MM.1S (cell line): ENCODE data around the gene AP3B1.

Experiments
- DNase-seq: peaks from one replicate; pipeline ENCODE4 v3.0.0-alpha.2; 2015
- H2AFZ ChIP-seq: fragments of 300-600 bp; sonication (generic); 2 replicates; pipeline ENCODE4 v1.6.0; 2016; ENCODE audit warnings: antibody characterized with exemption, low read length
- H3F3A ChIP-seq: fragments of 300-600 bp; sonication (generic); 2 replicates; pipeline ENCODE4 v1.6.1; 2016; ENCODE audit warnings: mild to moderate bottlenecking, antibody characterized with exemption, low read length, moderate library complexity, mixed read lengths; ENCODE audit not compliant: insufficient read depth
- H3K27ac ChIP-seq: fragments of 300-600 bp; sonication (generic); 2 replicates; pipeline ENCODE4 v1.5.1; 2016; ENCODE audit warnings: mild to moderate bottlenecking, low read length
- H3K27me3 ChIP-seq: fragments of 300-600 bp; sonication (generic); replicated peaks from 2 replicates; pipeline ENCODE4 v1.6.0; 2016; ENCODE audit warnings: low read length; ENCODE audit not compliant: insufficient read depth
- H3K36me3 ChIP-seq: fragments of 300-600 bp; sonication (generic); replicated peaks from 2 replicates; pipeline ENCODE4 v1.6.1; 2016; ENCODE audit warnings: mild to moderate bottlenecking, low read length, mixed read lengths; ENCODE audit not compliant: insufficient read depth
- H3K4me1 ChIP-seq: fragments of 300-600 bp; sonication (generic); 2 replicates; pipeline ENCODE4 v1.6.1; 2016; ENCODE audit warnings: low read length, mixed read lengths
- H3K4me2 ChIP-seq: fragments of 300-600 bp; sonication (generic); 2 replicates; pipeline ENCODE4 v1.6.0; 2016; ENCODE audit warnings: low read depth, low read length
- H3K4me3 ChIP-seq: fragments of 300-600 bp; sonication (generic); 2 replicates; pipeline ENCODE4 v1.5.1; 2016; ENCODE audit warnings: low read length, mixed read lengths
- H3K79me2 ChIP-seq: fragments of 300-600 bp; sonication (generic); 2 replicates; pipeline ENCODE4 v1.6.1; 2016; ENCODE audit warnings: mixed run types, low read length, mixed read lengths
- H3K9ac ChIP-seq: fragments of 300-600 bp; sonication (generic); 2 replicates; pipeline ENCODE4 v1.6.1; 2016; ENCODE audit warnings: low read length, mixed read lengths
- H3K9me2 ChIP-seq: fragments of 300-600 bp; sonication (generic); replicated peaks from 2 replicates; pipeline ENCODE4 v1.6.1; 2016; ENCODE audit warnings: mild to moderate bottlenecking, low read length, mixed read lengths; ENCODE audit not compliant: insufficient read depth
- H3K9me3 ChIP-seq: fragments of 300-600 bp; sonication (generic); replicated peaks from 2 replicates; pipeline ENCODE4 v1.6.1; 2016; ENCODE audit warnings: mild to moderate bottlenecking, low read length, mixed read lengths; ENCODE audit not compliant: insufficient read depth
- H4K20me1 ChIP-seq: fragments of 300-600 bp; sonication (generic); 2 replicates; pipeline ENCODE4 v1.6.1; 2016; ENCODE audit warnings: mild to moderate bottlenecking, low read length, moderate library complexity, mixed read lengths; ENCODE audit not compliant: insufficient read depth
- CTCF ChIP-seq: fragments of 300-600 bp; sonication (generic); IDR thresholded peaks from 2 replicates; pipeline ENCODE4 v1.5.1; 2016; ENCODE audit warnings: antibody characterized with exemption, low read length, mixed read lengths
- EZH2 ChIP-seq: fragments of 300-600 bp; sonication (generic); optimal IDR thresholded peaks from 2 replicates; pipeline ENCODE3; 2017; ENCODE audit warnings: low read depth, mild to moderate bottlenecking, antibody characterized with exemption, low read length, mixed read lengths
- EZH2phosphoT487 ChIP-seq: fragments of 300-600 bp; sonication (generic); IDR thresholded peaks from 2 replicates; pipeline ENCODE4 v1.6.1; 2018; ENCODE audit warnings: antibody characterized with exemption, low read length

Gene AP3B1

GRCh38 chr5:77983482-77984199 lies 310.9 kb downstream of the AP3B1 start:
- Histone ChIP-seq H2AFZ (no peak overlapping the region), H3K27me3 (no peaks in the 10 kb centered on the region), H3K27ac (no peak overlapping the region), H3K9me3 (no peaks in the 10 kb centered on the region), H3K4me2 (no peak overlapping the region), H4K20me1 (no peaks in the 10 kb centered on the region), H3K79me2 (no peaks in the 10 kb centered on the region), H3K4me3 (no peak overlapping the region), H3K4me1 (no peaks in the 10 kb centered on the region), H3K9me2 (no peaks in the 10 kb centered on the region), H3K36me3 (no peaks in the 10 kb centered on the region), H3K9ac (no peak overlapping the region), H3F3A (no peaks in the 10 kb centered on the region)
- TF ChIP-seq CTCF = no peak
- DNase-seq = no peak

- DNase-seq = no peak
- Histone ChIP-seq H3F3A (no peaks in the 10 kb centered on the region), H3K9ac (no peak overlapping the region), H3K9me2 (no peaks in the 10 kb centered on the region), H3K9me3 (no peaks in the 10 kb centered on the region), H4K20me1 (no peaks in the 10 kb centered on the region), H3K4me3 (no peak overlapping the region), H3K4me1 (no peaks in the 10 kb centered on the region), H3K27me3 (no peaks in the 10 kb centered on the region), H3K36me3 (no peaks in the 10 kb centered on the region), H3K4me2 (no peak overlapping the region), H3K79me2 (no peaks in the 10 kb centered on the region), H3K27ac (no peak overlapping the region), H2AFZ (no peak overlapping the region)
- TF ChIP-seq EZH2phosphoT487 = no peak
- no peak for TF ChIP-seq CTCF
- no peak for TF ChIP-seq EZH2
Measured at GRCh38 chr5:77981820-77982219, 312.7 kb downstream of the AP3B1 start.

GRCh38 chr5:77974576-77974975 lies 319.9 kb downstream of the AP3B1 start:
- TF ChIP-seq EZH2phosphoT487 (no peak), CTCF (no peak), EZH2 (no peak)
- no peaks in the 10 kb centered on the region for H3K9me2 ChIP-seq
- H3K4me3 ChIP-seq = no peak overlapping the region
- H3K4me1 ChIP-seq = no peaks in the 10 kb centered on the region
- no peak for DNase-seq
- H2AFZ ChIP-seq = no peak overlapping the region
- H3K9me3 ChIP-seq = no peaks in the 10 kb centered on the region
- H3K27me3 ChIP-seq = no peaks in the 10 kb centered on the region
- H3F3A ChIP-seq = no peaks in the 10 kb centered on the region
- no peak overlapping the region for H3K27ac ChIP-seq
- no peaks in the 10 kb centered on the region for H4K20me1 ChIP-seq
- H3K36me3 ChIP-seq = no peaks in the 10 kb centered on the region
- H3K79me2 ChIP-seq = no peaks in the 10 kb centered on the region
- no peak overlapping the region for H3K9ac ChIP-seq
- H3K4me2 ChIP-seq = no peak overlapping the region
